Stimulated activated CD8-positive, alpha-beta memory T cell treated with anti-CD3 and anti-CD28 coated beads, Interleukin-15, amount 100 ng/mL, for 24 hours (primary cell): Measurements from ENCODE around the gene HEXD.
"Not testable (repeated sequence)": the region's sequence is repeated elsewhere in the genome, so short reads cannot be mapped to it uniquely, and the experiment has no call there.

Source experiments
- DNase-seq: peaks from one replicate; pipeline ENCODE4 v3.0.0-alpha.2; 2020; ENCODE audit warnings: low read depth

The HEXD gene

DNA sequence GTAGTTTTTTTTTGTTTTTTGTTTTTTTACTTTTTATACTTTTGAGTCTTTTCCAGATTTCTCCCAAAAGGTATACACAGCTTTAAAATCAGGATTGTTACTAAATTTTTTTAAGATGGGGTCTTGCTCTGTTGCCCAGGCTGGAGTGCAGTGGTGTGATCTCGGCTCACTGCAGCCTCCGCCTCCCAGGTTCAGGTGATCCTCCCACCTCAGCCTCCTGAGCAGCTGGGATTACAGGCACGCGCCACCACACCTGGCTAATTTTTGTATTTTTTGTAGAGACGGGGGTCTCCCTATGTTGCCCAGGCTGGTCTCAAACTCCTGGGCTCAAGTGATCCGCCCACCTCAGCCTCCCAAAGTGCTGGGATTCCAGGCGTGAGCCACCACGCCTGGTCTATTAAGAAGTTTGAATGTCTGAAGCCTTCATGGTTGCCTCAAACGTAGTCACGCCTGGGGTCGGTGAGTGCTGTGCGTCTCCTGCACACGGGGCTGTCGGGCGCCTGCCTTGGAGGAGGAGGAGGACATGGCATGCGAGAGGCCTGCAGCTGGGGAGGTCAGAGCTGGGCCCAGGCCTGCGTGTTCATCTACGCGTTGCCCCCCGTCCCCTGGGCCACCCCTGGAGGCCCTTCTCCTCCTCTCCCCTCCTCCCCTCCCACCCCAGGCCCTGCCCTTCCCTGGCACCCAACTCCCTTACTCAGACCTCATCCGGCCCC lies 35.8 kb upstream of the HEXD start:
- DNase-seq: not testable (repeated sequence)

- no peak for DNase-seq
Observed at GRCh38 chr17:82382933-82383255, 35.3 kb upstream of the HEXD start.

GRCh38 chr17:82383411-82383810 lies 34.7 kb upstream of the HEXD start:
- no peak for DNase-seq

DNA sequence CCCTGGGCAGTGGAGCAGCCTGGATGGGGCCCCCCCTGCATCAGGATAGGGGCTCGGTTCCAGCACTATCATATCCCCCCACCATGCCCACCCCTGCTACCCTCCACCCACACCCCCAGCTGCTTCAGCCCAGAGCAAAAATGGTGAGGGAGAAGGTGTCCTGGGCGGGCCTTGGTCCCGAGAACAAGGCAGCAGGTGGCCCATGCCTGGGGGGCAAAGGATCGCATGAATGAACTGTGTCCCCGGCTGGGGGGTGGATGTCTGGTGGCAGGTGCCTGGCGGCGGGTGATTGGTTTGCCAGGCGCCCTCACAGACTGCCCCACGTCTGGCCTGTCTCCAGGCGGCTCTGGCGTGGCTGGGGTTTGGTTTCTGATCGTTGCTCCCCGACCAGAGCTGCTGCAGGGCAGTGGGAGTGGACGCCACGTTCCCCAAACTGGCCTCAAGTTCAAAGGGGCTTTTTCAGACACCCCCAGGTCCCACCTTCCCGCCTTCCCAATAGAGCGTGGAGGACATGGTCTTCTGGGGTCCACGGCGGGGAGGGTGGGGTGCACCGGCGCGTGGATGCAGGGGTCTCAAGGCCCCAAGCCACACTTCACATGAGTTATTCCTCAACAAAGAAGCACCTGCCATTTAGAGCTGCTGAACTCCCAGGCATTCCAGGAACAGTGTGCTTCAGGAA lies 34.0 kb upstream of the HEXD start:
- DNase-seq: no peak

- DNase-seq: no peak
Observed at GRCh38 chr17:82384730-82385481, 33.2 kb upstream of the HEXD start.

DNA sequence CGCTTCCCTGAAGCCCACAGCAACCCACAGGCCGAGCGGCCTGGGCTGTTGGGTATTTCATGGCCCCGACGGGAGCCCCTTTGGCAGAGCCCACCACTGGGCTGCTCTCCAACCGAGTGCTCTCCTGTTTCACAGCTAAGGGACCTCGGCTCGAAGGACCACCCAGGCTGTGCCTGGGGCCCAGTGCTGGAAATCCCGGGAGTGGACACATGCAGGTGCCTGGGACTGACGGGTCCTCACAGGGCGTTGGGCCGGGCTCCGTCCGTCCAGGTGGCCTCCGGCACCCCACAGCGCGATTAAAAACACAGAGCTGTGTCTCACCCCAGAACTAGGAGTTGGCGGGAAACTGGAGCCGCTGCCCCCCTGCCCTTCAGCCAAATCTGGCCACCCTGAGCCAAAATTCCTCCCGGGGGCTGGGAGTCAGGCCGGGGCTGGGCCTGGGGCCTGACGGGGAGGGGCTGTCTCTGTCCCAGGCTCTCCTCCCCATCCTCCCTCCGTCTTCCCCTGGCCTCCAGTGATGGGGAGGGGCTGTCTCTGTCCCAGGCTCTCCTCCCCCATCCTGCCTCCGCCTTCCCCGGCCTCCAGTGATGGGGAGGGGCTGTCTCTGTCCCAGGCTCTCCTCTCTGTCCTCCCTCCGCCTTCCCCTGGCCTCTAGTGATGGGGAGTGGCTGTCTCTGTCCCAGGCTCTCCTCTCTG lies 32.4 kb upstream of the HEXD start:
- no peak for DNase-seq

GRCh38 chr17:82386255-82386831 lies 31.8 kb upstream of the HEXD start:
- DNase-seq: no peak

- no peak for DNase-seq
Observed at GRCh38 chr17:82386881-82387704, 31.1 kb upstream of the HEXD start.

DNA sequence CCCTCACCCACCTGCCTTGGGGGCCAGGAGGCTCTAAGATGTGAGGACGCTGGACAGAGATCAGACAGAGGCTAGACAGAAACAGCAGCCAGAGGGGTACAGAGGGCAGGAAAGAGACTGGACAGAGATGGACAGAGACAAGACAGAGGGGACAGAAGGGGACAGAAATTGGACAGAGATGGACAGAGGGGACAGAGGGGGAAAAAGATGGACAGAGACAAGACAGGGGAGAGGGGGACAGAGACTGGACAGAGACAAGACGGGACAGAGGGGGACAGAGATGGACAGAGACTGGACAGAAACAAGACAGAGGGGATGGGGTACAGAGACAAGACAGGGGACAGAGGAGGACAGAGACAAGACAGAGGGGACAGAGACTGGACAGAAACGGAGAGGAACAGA lies 30.4 kb upstream of the HEXD start:
- no peak for DNase-seq

- no peak for DNase-seq
Observed at GRCh38 chr17:82388223-82388921, 29.8 kb upstream of the HEXD start.

DNA sequence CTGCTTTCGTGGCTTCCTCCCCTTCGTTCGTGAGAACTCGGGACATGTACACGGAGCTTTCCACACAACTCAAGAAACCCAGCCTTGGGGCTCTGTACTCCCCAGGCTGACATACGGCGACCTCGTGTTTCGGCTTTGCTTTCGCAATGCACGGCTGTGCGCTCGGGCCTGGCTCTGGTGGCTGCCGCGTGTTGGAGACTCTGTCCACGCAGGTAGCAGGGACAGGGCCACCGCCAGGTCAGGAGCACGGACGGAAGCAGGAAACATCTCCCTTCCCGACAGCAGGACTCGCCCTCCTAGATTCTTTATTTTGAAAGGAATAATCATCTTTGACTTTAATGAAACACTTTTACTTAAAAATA lies 29.2 kb upstream of the HEXD start:
- DNase-seq: no peak

DNA sequence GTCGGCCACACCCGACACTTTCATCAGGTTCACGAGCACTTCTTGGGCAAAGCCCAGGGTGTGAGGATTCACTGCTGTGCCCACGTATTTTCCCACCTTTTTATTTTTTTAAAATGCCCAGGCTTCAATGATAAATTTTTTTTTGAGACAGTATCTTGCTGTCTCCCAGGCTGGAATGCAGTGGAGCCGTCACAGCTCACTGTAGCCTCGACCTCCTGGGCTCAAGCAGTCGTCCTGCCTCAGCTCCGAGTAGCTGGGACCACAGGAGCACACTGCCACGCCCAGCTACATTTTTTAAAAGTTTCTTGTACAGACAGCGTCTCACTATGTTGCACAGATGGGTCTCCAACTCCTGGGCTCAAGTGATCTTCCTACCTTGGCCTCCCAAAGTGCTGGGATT lies 28.8 kb upstream of the HEXD start:
- DNase-seq: no peak

DNA sequence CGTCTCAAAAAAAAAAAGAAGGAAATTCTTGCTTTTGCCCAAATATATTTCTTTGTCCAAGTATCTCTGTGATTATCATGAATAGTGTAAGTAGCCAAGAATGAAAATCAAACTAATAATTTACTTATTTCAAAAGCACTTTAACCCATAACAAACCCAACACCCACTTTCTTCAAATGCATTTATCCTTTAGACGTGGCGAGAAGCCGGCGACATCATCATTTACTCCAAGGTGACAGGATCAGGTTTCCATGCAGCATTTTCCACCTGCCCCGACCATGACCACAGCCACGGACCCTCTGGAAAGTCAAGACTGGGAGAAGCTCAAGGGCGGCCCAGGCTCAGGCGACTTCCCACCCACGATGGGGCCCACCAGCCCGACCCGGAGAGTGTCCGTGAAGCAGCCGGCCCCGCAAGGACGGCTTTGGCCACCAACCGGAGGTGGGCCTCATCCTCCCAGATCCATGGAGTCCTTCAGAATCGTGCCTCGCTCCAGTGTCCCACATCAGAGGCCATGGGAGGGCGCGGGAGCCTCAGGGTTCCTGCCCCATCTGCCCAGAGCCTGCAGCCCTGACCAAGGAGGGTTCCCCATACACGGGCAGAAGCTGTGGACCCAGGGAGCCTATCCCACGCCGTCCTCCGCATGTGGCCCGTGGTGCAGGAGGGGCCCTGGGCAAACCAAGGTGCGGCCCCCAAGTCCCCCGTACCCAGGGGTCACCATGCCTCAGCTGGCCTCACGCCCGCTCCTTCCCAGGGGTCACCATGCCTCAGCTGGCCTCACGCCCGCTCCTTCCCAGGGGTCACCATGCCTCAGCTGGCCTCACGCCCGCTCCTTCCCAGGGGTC lies 27.9 kb upstream of the HEXD start:
- no peak for DNase-seq

DNA sequence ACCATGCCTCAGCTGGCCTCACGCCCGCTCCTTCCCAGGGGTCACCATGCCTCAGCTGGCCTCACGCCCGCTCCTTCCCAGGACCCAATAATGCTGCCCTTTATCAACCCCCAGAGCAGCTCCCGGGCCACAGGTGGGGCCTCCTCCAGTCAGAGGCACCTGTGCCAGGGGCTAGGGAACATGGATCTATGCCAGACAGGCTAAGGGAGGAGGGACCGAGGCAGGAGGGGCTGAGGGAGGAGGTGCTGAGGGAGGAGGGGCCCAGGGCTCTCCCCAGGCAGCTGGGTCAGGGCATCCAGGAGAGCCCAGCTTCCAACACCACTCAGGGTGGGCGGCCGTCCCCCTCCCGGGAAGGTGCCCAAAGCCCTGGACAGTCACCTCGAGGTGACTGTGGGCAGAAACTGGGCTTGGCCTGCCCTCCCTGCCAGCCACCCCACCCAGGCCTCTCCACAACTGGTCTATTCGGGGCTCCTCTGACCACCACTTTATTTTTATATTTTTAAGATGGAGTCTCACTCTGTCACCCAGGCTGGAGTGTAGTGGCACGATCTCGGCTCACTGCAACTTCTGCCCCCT lies 27.2 kb upstream of the HEXD start:
- no peak for DNase-seq

DNA sequence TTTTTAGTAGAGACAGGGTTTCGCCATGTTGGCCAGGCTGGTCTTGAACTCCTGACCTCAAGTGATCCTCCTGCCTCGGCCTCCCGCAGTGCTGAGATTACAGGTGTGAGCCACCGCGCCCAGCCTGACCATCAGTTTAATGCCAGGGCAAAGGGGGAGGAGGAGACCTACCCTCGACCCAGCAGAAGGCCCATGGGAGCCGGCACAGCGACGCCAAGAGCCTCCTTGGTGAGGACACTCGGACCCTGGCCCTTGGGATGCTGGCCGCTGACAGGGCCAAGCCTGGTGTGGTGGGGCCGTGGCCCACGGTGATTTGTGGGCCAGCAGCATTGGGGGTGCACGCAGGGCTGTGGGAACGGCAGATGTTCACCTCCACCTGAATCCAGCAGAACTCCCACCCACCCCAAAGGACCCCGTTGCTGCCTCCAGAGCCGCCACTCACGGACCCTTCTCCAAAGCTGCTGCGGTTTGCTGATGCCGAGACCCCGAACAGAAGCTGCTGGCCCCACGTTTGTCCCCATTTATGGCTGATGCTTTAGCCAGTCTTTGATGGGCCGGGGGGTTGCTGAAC lies 26.6 kb upstream of the HEXD start:
- DNase-seq: no peak

DNA sequence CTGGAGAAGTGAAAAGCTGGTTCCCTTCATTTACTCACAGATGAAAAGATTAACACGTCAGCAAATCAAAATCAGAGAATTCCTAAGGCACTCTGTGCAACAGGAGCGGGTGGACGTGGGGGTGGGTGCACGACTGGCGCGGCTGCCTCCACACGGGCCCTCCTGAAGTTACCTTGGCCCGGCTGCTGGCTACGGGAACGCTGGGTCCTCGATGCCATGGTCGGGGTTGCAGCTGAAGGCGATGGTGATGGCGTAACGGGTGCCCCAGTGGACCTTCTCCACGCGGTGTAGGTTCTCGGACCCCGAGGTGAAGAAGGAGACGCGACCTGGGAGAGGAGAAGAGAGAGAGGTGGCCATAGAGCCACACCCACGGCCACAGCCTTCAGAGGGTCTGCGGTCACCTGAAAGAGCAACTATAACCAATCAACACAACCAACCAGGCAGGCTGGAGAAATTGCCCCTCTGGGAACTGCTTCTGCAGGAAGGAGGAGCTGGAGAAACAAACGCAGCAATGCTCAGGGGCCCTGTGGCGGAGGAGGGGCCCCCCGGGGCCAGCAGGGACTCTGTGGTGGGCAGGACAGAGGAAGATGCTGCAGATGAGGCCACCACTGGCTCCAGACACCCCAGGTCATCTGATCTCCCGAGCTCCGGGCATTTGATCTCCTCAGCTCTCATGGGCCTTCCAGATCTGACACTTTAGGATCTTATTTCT lies 25.8 kb upstream of the HEXD start:
- no peak for DNase-seq

DNA sequence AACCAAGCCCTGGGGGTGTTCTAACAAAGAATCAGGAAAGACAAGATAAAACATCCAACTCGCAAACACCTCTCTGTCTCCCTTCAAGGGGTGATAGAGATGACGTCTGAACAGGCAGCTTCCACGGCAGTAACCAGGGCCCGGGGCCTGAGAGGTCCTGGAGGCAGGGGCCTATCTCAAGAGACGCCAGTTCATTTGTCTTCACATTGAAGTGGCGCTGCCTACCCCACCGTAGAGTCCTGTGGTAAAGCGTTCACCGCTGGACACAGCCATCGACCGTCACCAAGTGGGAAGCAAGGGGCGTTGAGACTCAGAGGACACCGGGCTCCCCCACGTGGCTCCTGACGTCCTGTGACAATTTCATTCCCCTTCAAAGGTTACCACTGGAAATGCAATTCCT lies 25.2 kb upstream of the HEXD start:
- no peak for DNase-seq

DNA sequence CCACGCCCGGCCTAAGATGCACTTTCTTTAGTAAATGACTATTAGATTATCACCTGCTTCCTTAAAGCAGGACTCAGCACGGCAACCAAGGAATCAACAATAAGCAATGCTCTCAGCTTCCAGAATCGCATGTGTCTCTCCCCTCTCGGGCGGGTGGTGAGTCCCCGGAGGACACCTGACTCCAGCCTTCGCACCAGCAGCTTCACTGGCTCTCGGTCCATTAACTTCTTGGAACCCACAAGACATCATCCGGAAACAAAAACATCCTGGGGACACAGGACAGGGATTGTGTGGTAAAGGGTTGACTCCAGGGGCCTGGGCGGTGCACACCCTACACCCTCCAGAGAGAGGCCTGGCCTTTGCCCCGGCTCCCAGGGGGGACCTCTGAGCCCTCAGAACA lies 23.9 kb upstream of the HEXD start:
- DNase-seq: no peak
